ENCODE measurements around the gene MZT2B. TPM values are rescaled to one million over a fixed set of nuclear protein-coding genes. Genes with fewer than 3 reads are reported as not detected.
"Not testable (repeated sequence)": the region's sequence is repeated elsewhere in the genome, so short reads cannot be mapped to it uniquely, and the experiment has no call there.

The MZT2B gene
- total RNA-seq, 1 experiment from 2014 or later = 198 TPM

- H3K4me1 ChIP-seq (ENCODE audit: insufficient read depth, low read length); H3K79me1 ChIP-seq (ENCODE audit: insufficient read depth, low read depth, low read length, poor library complexity, severe bottlenecking); H3K4ac ChIP-seq (ENCODE audit: low read depth, low read length); H3K27ac Mint-ChIP-seq; H3T11ph ChIP-seq (ENCODE audit: low read length); H2BK15ac ChIP-seq (ENCODE audit: low read depth, low read length); H2BK5ac ChIP-seq (ENCODE audit: insufficient read length, low read length); H3K23ac ChIP-seq (ENCODE audit: insufficient read length, low read depth, low read length); H4K91ac ChIP-seq (ENCODE audit: insufficient read length, low read depth, low read length); H2BK20ac ChIP-seq (ENCODE audit: low read depth, low read length, poor library complexity, severe bottlenecking); H3K9ac ChIP-seq (ENCODE audit: extremely low read depth, insufficient read length, low read length); H4K8ac ChIP-seq (replicated peaks; ENCODE audit: insufficient read length, low read depth, low read length); H3K4me2 ChIP-seq (ENCODE audit: insufficient read depth, insufficient read length, low read length); H3K18ac ChIP-seq (ENCODE audit: insufficient read length, low read depth, low read length); H2AFZ ChIP-seq (ENCODE audit: low read length); H3K4me1 Mint-ChIP-seq; H2AK5ac ChIP-seq (ENCODE audit: insufficient read length, low read length); H4K20me1 ChIP-seq (ENCODE audit: control insufficient read depth, insufficient read depth, insufficient read length); H4K5ac ChIP-seq (ENCODE audit: insufficient read length, low read depth, low read length); H3K9me3 Mint-ChIP-seq; DNase-seq; H3K23me2 ChIP-seq (ENCODE audit: insufficient read length, low read depth, low read length, poor library complexity, severe bottlenecking); H3K27ac ChIP-seq (ENCODE audit: insufficient read length, low read depth, low read length); H3K14ac ChIP-seq (ENCODE audit: insufficient read depth, low read length); H3K27me3 ChIP-seq (ENCODE audit: insufficient read depth, low read length); H3K4me3 Mint-ChIP-seq; H2BK120ac ChIP-seq (ENCODE audit: low read depth, low read length, poor library complexity, severe bottlenecking); H2BK12ac ChIP-seq (ENCODE audit: insufficient read length, low read depth, low read length); H3K56ac ChIP-seq (ENCODE audit: insufficient read length, low read depth, low read length); H3K79me2 ChIP-seq (ENCODE audit: insufficient read depth, low read length); H3K27me3 Mint-ChIP-seq (ENCODE audit: low read depth); H3K9me3 ChIP-seq (ENCODE audit: control insufficient read depth, low read depth, low read length): not testable (repeated sequence)
- peaks cover 2 to 10% (median 8%) of the 10 kb centered on the region in 3 experiments; a peak in 3 of 7 replicates for H3K36me3 Mint-ChIP-seq (ENCODE audit: insufficient read depth in 1 of 3, low read depth in 3 of 3)
- WGBS (ENCODE audit: extremely low coverage, insufficient read length, low lambda C conversion rate) = no CpG with 5 or more reads among the region's 3 CpGs
Observed at GRCh38 chr2:130192451-130192850, 10.4 kb downstream of the MZT2B start.

GRCh38 chr2:130193824-130194223 lies 11.8 kb downstream of the MZT2B start:
- not testable (repeated sequence) for H2BK12ac ChIP-seq (ENCODE audit: insufficient read length, low read depth, low read length); H3K4me1 ChIP-seq (ENCODE audit: insufficient read depth, low read length); H3K14ac ChIP-seq (ENCODE audit: insufficient read depth, low read length); H3K4me3 Mint-ChIP-seq; H3K27me3 ChIP-seq (ENCODE audit: insufficient read depth, low read length); H3K4ac ChIP-seq (ENCODE audit: low read depth, low read length); H3K27ac Mint-ChIP-seq; H3K9me3 Mint-ChIP-seq; H2BK20ac ChIP-seq (ENCODE audit: low read depth, low read length, poor library complexity, severe bottlenecking); H3K4me1 Mint-ChIP-seq; H3K27ac ChIP-seq (ENCODE audit: insufficient read length, low read depth, low read length); H3T11ph ChIP-seq (ENCODE audit: low read length); H4K20me1 ChIP-seq (ENCODE audit: control insufficient read depth, insufficient read depth, insufficient read length); H4K5ac ChIP-seq (ENCODE audit: insufficient read length, low read depth, low read length); H3K23ac ChIP-seq (ENCODE audit: insufficient read length, low read depth, low read length); H3K9ac ChIP-seq (ENCODE audit: extremely low read depth, insufficient read length, low read length); H4K8ac ChIP-seq (replicated peaks; ENCODE audit: insufficient read length, low read depth, low read length); H3K56ac ChIP-seq (ENCODE audit: insufficient read length, low read depth, low read length); H3K27me3 Mint-ChIP-seq (ENCODE audit: low read depth); H3K79me2 ChIP-seq (ENCODE audit: insufficient read depth, low read length); H2BK15ac ChIP-seq (ENCODE audit: low read depth, low read length); H2BK120ac ChIP-seq (ENCODE audit: low read depth, low read length, poor library complexity, severe bottlenecking); H3K23me2 ChIP-seq (ENCODE audit: insufficient read length, low read depth, low read length, poor library complexity, severe bottlenecking); H3K9me3 ChIP-seq (ENCODE audit: control insufficient read depth, low read depth, low read length); H2AFZ ChIP-seq (ENCODE audit: low read length); H3K4me2 ChIP-seq (ENCODE audit: insufficient read depth, insufficient read length, low read length); H3K79me1 ChIP-seq (ENCODE audit: insufficient read depth, low read depth, low read length, poor library complexity, severe bottlenecking); H3K18ac ChIP-seq (ENCODE audit: insufficient read length, low read depth, low read length); H4K91ac ChIP-seq (ENCODE audit: insufficient read length, low read depth, low read length); H2BK5ac ChIP-seq (ENCODE audit: insufficient read length, low read length); H2AK5ac ChIP-seq (ENCODE audit: insufficient read length, low read length); DNase-seq
- whole genome bisulfite sequencing (ENCODE audit: extremely low coverage, insufficient read length, low lambda C conversion rate) = no CpG with 5 or more reads among the region's 22 CpGs
- peaks cover 2 to 10% (median 8%) of the 10 kb centered on the region in 3 experiments; a peak in 3 of 7 replicates for H3K36me3 Mint-ChIP-seq (ENCODE audit: insufficient read depth in 1 of 3, low read depth in 3 of 3)

Data from H9 (cell line).